Testis (tissue), 3 donors: ENCODE measurements around the gene GGA1. TPM values are rescaled to one million over a fixed set of nuclear protein-coding genes. Genes with fewer than 3 reads are reported as not detected.
A peak's percentile ranks its signal among the peaks of the same experiment; 100 is the strongest.

ENCODE experiments used
- DNase-seq: peaks from one replicate; pipeline ENCODE4 v3.0.0-alpha.2; 2019
- H3K27ac ChIP-seq, 2 donors: fragments of 200-600 bp; sonication (generic); one replicate each; pipeline ENCODE4 v1.5.1; 2019
- H3K27me3 ChIP-seq: fragments of 200-600 bp; sonication (generic); one replicate; pipeline ENCODE4 v1.5.1; 2019
- H3K36me3 ChIP-seq: fragments of 200-600 bp; sonication (generic); one replicate; pipeline ENCODE4 v1.5.1; 2017; ENCODE audit warnings: low read depth; ENCODE audit errors: missing control alignments
- H3K4me1 ChIP-seq: fragments of 200-600 bp; sonication (generic); one replicate; pipeline ENCODE4 v1.5.1; 2019
- H3K4me3 ChIP-seq, 2 donors: fragments of 200-600 bp; sonication (generic); one replicate each; pipeline ENCODE4 v1.5.1; 2017 to 2019
- H3K9me3 ChIP-seq: fragments of 200-600 bp; sonication (generic); one replicate; pipeline ENCODE4 v1.5.1; 2017
- POLR2A ChIP-seq: fragments of 450-650 bp; IDR thresholded peaks from one replicate; pipeline ENCODE4 v1.6.1; 2017; ENCODE audit warnings: antibody characterized with exemption, mild to moderate bottlenecking, moderate library complexity
- WGBS, 2 donors: methylation state at CpG; one replicate each; pipeline ENCODE4 v1.1.5; 2018; 5-methylcytosine and 5-hydroxymethylcytosine counted together
- intact Hi-C: fragments of 100-400 bp; cut with DNase I; formaldehyde crosslinking; loops from one replicate; pipeline ENCODE4 v1.15.1; 2023; ENCODE audit warnings: low total_unique reads
- polyA plus RNA-seq: library from polyadenylated mRNA; stranded (reverse); fragments of 350-450 nt; fragmentation: Illumina TruSeq; extraction: RNeasy Lipid Tissue Mini Kit (QIAGEN cat#74804); gene quantifications from one replicate; pipeline ENCODE4 v1.2.3, GENCODE V29; 2014; ENCODE audit warnings: low read depth, low replicate concordance; ENCODE audit not compliant: insufficient read depth
- total RNA-seq, 2 donors: library from RNA; depleted of rRNA; stranded (reverse); fragments of >200 nt; gene quantifications; one replicate each; pipeline ENCODE4 v1.2.3, GENCODE V29; 2016
- TF ChIP-seq, protein P1 (sequence below), 3 experiments: fragments of 450-650 bp in 2 of 3; fragments of 200-600 bp in 1 of 3; sonication (generic) in 1 of 3; IDR thresholded peaks; one replicate each; pipeline ENCODE4 v1.5.1; 2016 to 2019; ENCODE audit warnings: antibody characterized with exemption in 3 of 3, mild to moderate bottlenecking in 2 of 3, moderate library complexity in 1 of 3

Gene GGA1
- total and polyA plus RNA-seq, 3 donors from 2014 or later = 274 to 359 (median 354) TPM

DNA sequence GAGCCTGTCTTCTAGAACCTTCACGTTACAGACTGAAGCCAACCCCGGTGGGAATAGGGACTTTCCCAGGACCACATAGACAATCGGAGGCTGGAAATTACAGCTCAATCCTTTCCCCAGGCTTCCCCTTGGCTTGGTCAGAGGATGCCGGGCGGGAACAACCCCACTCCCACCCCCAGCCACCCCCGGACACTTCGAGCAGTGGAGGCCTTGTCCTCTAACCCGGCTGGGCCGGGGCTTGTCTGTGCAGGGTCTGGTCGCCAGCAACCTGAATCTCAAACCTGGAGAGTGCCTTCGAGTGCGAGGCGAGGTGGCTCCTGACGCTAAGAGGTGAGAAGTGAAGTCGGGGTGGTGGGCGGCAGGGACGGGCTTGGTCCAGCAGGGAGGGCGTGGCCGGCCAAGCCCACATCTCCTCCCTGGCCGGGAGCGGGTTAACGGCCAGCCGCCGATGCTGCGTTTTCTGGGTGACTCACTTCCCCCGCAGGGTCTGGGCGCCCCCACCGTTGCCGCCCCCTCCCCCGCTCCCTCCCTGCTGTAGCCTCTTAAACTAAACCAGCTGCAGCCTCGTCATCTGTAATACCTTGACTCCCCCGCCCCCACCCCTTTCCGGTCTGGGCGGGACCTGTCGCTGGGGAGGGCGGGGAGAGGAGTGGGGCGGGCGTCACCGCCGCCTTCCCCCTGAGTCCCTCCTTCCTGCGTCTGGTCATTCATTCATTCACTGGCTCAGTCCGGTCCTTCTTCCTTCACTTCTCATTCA lies 68.3 kb downstream of the GGA1 start:
- Histone ChIP-seq H3K36me3 (no peaks in the 10 kb centered on the region), H3K27ac (peak overlapping the region; percentile 88 to 92), H3K9me3 (no peaks in the 10 kb centered on the region), H3K4me3 (peak overlapping the region; percentile 57 to 69), H3K27me3 (no peaks in the 10 kb centered on the region), H3K4me1 (peaks cover 39% of the 10 kb centered on the region)
- TF ChIP-seq POLR2A = no peak
- TF ChIP-seq, protein P1, sequence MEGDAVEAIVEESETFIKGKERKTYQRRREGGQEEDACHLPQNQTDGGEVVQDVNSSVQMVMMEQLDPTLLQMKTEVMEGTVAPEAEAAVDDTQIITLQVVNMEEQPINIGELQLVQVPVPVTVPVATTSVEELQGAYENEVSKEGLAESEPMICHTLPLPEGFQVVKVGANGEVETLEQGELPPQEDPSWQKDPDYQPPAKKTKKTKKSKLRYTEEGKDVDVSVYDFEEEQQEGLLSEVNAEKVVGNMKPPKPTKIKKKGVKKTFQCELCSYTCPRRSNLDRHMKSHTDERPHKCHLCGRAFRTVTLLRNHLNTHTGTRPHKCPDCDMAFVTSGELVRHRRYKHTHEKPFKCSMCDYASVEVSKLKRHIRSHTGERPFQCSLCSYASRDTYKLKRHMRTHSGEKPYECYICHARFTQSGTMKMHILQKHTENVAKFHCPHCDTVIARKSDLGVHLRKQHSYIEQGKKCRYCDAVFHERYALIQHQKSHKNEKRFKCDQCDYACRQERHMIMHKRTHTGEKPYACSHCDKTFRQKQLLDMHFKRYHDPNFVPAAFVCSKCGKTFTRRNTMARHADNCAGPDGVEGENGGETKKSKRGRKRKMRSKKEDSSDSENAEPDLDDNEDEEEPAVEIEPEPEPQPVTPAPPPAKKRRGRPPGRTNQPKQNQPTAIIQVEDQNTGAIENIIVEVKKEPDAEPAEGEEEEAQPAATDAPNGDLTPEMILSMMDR (IDR thresholded peaks at IDR 0.05) = no peak
- intact Hi-C loops = no loop called here
- 1 to 2% methylated on average over 17 to 41 of the region's 42 CpGs for WGBS, 2 donors
- DNase-seq = peak; percentile 92

DNA sequence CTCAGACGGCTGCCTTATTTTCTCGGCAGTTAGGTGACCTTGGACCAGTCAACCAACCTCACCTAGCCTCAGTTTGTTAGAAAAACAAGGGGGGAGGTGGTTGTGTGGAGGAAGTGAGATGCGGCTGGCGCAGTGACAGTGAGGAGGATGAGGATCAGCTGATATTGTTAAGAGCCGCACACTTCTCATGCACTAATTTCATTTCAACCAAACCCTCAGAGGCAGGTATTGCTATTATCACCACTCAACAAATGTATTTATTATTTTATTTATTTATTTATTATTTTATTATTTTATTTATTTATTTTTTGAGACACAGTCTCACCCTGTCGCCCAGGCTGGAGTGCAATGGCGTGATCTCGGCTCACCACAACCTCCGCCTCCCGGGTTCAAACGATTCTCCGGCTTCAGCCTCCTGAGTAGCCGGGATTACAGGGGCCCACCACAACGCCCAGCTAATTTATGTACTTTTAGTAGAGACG lies 68.9 kb downstream of the GGA1 start:
- Histone ChIP-seq H3K4me3 (peak overlapping the region; percentile 57 to 69), H3K27ac (peak overlapping the region; percentile 88 to 92), H3K36me3 (no peaks in the 10 kb centered on the region), H3K4me1 (peaks cover 39% of the 10 kb centered on the region), H3K27me3 (no peaks in the 10 kb centered on the region), H3K9me3 (no peaks in the 10 kb centered on the region)
- intact Hi-C loops = no loop called here
- 52 to 56% methylated on average over 15 of the region's 15 CpGs for WGBS, 2 donors
- TF ChIP-seq POLR2A = no peak
- TF ChIP-seq, protein P1 (IDR thresholded peaks at IDR 0.05) = no peak
- no peak for DNase-seq

DNA sequence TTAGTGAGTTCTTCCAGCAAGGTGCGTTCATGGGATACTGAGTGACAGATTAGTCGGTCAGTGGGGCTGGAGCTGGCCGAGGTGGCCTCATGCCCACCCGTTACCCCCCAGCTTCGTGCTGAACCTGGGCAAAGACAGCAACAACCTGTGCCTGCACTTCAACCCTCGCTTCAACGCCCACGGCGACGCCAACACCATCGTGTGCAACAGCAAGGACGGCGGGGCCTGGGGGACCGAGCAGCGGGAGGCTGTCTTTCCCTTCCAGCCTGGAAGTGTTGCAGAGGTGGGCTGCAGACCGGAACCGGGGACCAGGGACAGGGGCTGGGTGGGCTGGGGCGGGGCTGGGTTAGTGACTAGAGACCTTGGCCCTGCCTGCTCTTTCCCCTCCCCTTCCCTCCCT lies 69.7 kb downstream of the GGA1 start:
- intact Hi-C loops = no loop called here

DNA sequence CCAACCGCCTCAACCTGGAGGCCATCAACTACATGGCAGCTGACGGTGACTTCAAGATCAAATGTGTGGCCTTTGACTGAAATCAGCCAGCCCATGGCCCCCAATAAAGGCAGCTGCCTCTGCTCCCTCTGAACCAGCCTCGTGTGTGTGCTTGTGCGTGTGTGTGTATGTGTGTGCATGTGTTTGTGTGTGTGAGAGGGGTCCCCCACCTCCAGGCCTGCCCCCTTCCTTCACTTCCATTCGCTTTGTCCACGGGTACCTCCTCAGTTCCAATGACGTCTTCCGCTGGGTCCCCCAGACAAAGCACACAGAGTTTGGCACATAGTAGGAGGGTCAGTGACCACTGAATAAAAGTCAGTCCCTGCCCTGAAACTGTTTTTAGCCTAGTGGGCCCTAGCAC lies 71.0 kb downstream of the GGA1 start:
- Histone ChIP-seq H3K4me1 (peaks cover 31% of the 10 kb centered on the region), H3K9me3 (no peaks in the 10 kb centered on the region), H3K4me3 (no peak overlapping the region), H3K27ac (no peak overlapping the region), H3K27me3 (no peaks in the 10 kb centered on the region), H3K36me3 (no peaks in the 10 kb centered on the region)
- DNase-seq = no peak
- TF ChIP-seq, protein P1 (IDR thresholded peaks at IDR 0.05) = no peak
- no peak for TF ChIP-seq POLR2A
- intact Hi-C loops = no loop called here
- 79 to 84% methylated on average over 8 of the region's 8 CpGs for WGBS, 2 donors

More for the DNA sequence above, 69.7 kb downstream of the GGA1 start:
- H3K27me3 ChIP-seq = no peaks in the 10 kb centered on the region
- WGBS, 2 donors = 53 to 63% methylated on average over 12 to 18 of the region's 18 CpGs
- TF ChIP-seq, protein P1 (IDR thresholded peaks at IDR 0.05) = no peak
- TF ChIP-seq POLR2A = no peak
- H3K4me3 ChIP-seq = no peak overlapping the region
- H3K36me3 ChIP-seq = no peaks in the 10 kb centered on the region
- DNase-seq = no peak
- H3K9me3 ChIP-seq = no peaks in the 10 kb centered on the region
- no peak overlapping the region for H3K27ac ChIP-seq
- H3K4me1 ChIP-seq = peaks cover 39% of the 10 kb centered on the region
